GM12874 (cell line): ENCODE data around the gene IL1RL1.

Experiments
- CTCF ChIP-seq: IDR thresholded peaks from 2 replicates; pipeline ENCODE4 v1.5.1; 2011; ENCODE audit warnings: low read depth, mild to moderate bottlenecking, control low read depth, low read length, moderate library complexity; ENCODE audit not compliant: insufficient read depth

The IL1RL1 gene

GRCh38 chr2:102294802-102295489, 16.4 kb upstream of the IL1RL1 start:
- no peak for TF ChIP-seq CTCF

GRCh38 chr2:102295566-102295965, 15.8 kb upstream of the IL1RL1 start:
- no peak for TF ChIP-seq CTCF

GRCh38 chr2:102296449-102296848, 14.9 kb upstream of the IL1RL1 start:
- TF ChIP-seq CTCF = no peak

- TF ChIP-seq CTCF = no peak
Observed at GRCh38 chr2:102297891-102298290, 13.5 kb upstream of the IL1RL1 start.

- TF ChIP-seq CTCF = peak; percentile 46
Observed at GRCh38 chr2:102301867-102302362, 9.4 kb upstream of the IL1RL1 start.

GRCh38 chr2:102302458-102302857, 8.9 kb upstream of the IL1RL1 start:
- TF ChIP-seq CTCF = no peak

- no peak for TF ChIP-seq CTCF
Observed at GRCh38 chr2:102303589-102303988, 7.8 kb upstream of the IL1RL1 start.
